Loucy (cell line): ENCODE data around the gene POLR2I.

Experiments
- H2AFZ ChIP-seq: fragments of 200-600 bp; sonication (generic); 2 replicates; pipeline ENCODE4 v1.6.0; 2016; ENCODE audit warnings: antibody characterized with exemption, mild to moderate bottlenecking, low read length, moderate library complexity
- H3F3A ChIP-seq: fragments of 200-600 bp; 2 replicates; pipeline ENCODE4 v1.6.0; 2016; ENCODE audit warnings: antibody characterized with exemption, low read depth, mild to moderate bottlenecking
- H3K27me3 ChIP-seq: fragments of 200-600 bp; sonication (generic); 2 replicates; pipeline ENCODE4 v1.6.1; 2014; ENCODE audit warnings: low read length, mild to moderate bottlenecking; ENCODE audit not compliant: insufficient read depth, poor library complexity, severe bottlenecking
- H3K36me3 ChIP-seq: fragments of 200-600 bp; sonication (generic); 2 replicates; pipeline ENCODE4 v1.6.1; 2016; ENCODE audit warnings: low read length; ENCODE audit not compliant: insufficient read depth
- H3K4me1 ChIP-seq: fragments of 200-600 bp; sonication (generic); 2 replicates; pipeline ENCODE4 v1.5.1; 2014; ENCODE audit warnings: low read length, mild to moderate bottlenecking; ENCODE audit not compliant: insufficient read depth, poor library complexity, severe bottlenecking
- H3K4me2 ChIP-seq: fragments of 200-600 bp; sonication (generic); 2 replicates; pipeline ENCODE4 v1.6.0; 2014; ENCODE audit warnings: antibody characterized with exemption, low read length, low read depth, mild to moderate bottlenecking; ENCODE audit not compliant: poor library complexity, severe bottlenecking
- H3K4me3 ChIP-seq: fragments of 200-600 bp; sonication (generic); 2 replicates; pipeline ENCODE4 v1.5.1; 2014; ENCODE audit warnings: low read length, mild to moderate bottlenecking, mixed read lengths; ENCODE audit not compliant: poor library complexity, severe bottlenecking
- H3K79me2 ChIP-seq: fragments of 200-600 bp; sonication (generic); 2 replicates; pipeline ENCODE4 v1.6.1; 2014; ENCODE audit warnings: low read length; ENCODE audit not compliant: insufficient read depth
- H3K9ac ChIP-seq: fragments of 200-600 bp; sonication (generic); 2 replicates; pipeline ENCODE4 v1.6.0; 2014; ENCODE audit warnings: mild to moderate bottlenecking, low read depth, low read length, moderate library complexity; ENCODE audit not compliant: poor library complexity, severe bottlenecking
- H3K9me2 ChIP-seq: fragments of 200-600 bp; sonication (generic); replicated peaks from 2 replicates; pipeline ENCODE4 v1.6.1; 2016; ENCODE audit warnings: low read depth, low read length, mixed read lengths
- H3K9me3 ChIP-seq: fragments of 200-600 bp; sonication (generic); 2 replicates; pipeline ENCODE4 v1.6.1; 2014; ENCODE audit warnings: mild to moderate bottlenecking, antibody characterized with exemption, low read length, low read depth; ENCODE audit not compliant: insufficient read depth
- H4K20me1 ChIP-seq: fragments of 200-600 bp; sonication (generic); 2 replicates; pipeline ENCODE4 v1.6.0; 2014; ENCODE audit warnings: antibody characterized with exemption, low read length, mild to moderate bottlenecking; ENCODE audit not compliant: insufficient read depth, poor library complexity, severe bottlenecking
- EZH2phosphoT487 ChIP-seq: fragments of 200-600 bp; IDR thresholded peaks from 2 replicates; pipeline ENCODE4 v1.6.1; 2018; ENCODE audit warnings: antibody characterized with exemption, mild to moderate bottlenecking, moderate library complexity, borderline replicate concordance
- TF ChIP-seq, protein P1 (sequence below): fragments of 200-600 bp; sonication (generic); conservative IDR thresholded peaks from 2 replicates; pipeline ENCODE4 v1.5.1; 2014; ENCODE audit warnings: mild to moderate bottlenecking, antibody characterized with exemption, low read length

Gene POLR2I

DNA sequence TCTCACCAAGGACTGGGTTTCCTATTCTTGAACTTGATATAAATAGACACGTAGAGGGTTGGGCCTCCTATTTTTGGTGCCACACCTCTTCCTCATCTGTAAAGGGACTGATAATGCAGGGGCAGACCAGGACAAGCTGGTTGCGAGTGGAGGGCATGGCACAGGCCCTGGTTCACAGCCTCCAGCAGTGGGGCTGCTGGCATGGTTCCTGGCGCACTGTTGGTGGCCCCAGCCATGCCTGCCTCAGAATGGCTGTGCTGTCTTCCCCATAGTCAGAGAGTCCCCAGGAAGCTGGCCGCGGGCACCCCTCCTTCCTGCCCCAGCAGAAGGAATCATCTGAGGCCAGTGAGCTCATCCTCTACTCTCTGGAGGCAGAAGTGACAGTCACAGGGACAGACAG lies 14.2 kb downstream of the POLR2I start:
- no peaks in the 10 kb centered on the region for H3F3A ChIP-seq
- peaks cover 73% of the 10 kb centered on the region; the same call in 1 of the 2 replicates for H3K36me3 ChIP-seq
- no peaks in the 10 kb centered on the region for H4K20me1 ChIP-seq
- TF ChIP-seq, protein P1, sequence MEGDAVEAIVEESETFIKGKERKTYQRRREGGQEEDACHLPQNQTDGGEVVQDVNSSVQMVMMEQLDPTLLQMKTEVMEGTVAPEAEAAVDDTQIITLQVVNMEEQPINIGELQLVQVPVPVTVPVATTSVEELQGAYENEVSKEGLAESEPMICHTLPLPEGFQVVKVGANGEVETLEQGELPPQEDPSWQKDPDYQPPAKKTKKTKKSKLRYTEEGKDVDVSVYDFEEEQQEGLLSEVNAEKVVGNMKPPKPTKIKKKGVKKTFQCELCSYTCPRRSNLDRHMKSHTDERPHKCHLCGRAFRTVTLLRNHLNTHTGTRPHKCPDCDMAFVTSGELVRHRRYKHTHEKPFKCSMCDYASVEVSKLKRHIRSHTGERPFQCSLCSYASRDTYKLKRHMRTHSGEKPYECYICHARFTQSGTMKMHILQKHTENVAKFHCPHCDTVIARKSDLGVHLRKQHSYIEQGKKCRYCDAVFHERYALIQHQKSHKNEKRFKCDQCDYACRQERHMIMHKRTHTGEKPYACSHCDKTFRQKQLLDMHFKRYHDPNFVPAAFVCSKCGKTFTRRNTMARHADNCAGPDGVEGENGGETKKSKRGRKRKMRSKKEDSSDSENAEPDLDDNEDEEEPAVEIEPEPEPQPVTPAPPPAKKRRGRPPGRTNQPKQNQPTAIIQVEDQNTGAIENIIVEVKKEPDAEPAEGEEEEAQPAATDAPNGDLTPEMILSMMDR = no peak
- TF ChIP-seq EZH2phosphoT487 = no peak
- no peak overlapping the region for H2AFZ ChIP-seq
- no peaks in the 10 kb centered on the region for H3K27me3 ChIP-seq
- no peaks in the 10 kb centered on the region for H3K9me3 ChIP-seq
- no peak overlapping the region for H3K9ac ChIP-seq
- no peak overlapping the region for H3K4me3 ChIP-seq
- no peaks in the 10 kb centered on the region for H3K4me1 ChIP-seq
- no peaks in the 10 kb centered on the region for H3K9me2 ChIP-seq
- H3K79me2 ChIP-seq = no peaks in the 10 kb centered on the region
- H3K4me2 ChIP-seq = no peak overlapping the region

DNA sequence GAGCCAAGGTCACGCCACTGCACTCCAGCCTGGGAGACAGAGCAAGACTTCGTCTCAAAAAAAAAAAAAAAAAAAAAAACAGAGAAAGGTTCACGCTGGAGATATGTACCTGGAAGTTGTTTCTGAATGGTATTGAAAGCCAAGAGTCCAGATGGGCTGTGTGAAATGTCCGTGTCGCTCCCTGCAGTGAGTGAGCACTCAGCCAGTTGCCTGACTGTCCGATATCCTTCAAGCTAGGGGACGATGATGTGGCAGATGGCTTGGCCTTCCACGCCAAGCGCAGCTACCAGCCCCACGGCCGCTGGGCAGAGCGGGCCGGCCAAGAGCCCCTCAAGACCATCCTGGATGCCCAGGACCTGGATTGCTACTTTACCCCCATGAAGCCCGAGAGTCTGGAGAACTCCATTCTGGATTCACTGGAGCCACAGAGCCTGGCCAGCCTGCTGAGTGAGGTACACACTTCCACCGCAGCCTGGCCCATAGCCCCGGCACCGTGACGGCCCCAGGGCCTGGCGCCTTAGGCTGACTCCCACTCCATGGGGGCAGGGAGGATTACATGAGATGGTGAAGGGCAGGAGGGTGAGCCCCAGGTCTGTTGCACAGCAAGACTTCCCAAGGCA lies 15.4 kb downstream of the POLR2I start:
- H3K27me3 ChIP-seq = no peaks in the 10 kb centered on the region
- H3K4me3 ChIP-seq = no peak overlapping the region
- no peaks in the 10 kb centered on the region for H3F3A ChIP-seq
- H3K79me2 ChIP-seq = no peaks in the 10 kb centered on the region
- H3K4me2 ChIP-seq = no peak overlapping the region
- no peaks in the 10 kb centered on the region for H3K4me1 ChIP-seq
- H3K9me2 ChIP-seq = no peaks in the 10 kb centered on the region
- H3K36me3 ChIP-seq = peaks cover 72% of the 10 kb centered on the region; the same call in 1 of the 2 replicates
- no peak overlapping the region for H2AFZ ChIP-seq
- no peak overlapping the region for H3K9ac ChIP-seq
- H4K20me1 ChIP-seq = no peaks in the 10 kb centered on the region
- no peaks in the 10 kb centered on the region for H3K9me3 ChIP-seq
- TF ChIP-seq, protein P1 = no peak
- TF ChIP-seq EZH2phosphoT487 = no peak

DNA sequence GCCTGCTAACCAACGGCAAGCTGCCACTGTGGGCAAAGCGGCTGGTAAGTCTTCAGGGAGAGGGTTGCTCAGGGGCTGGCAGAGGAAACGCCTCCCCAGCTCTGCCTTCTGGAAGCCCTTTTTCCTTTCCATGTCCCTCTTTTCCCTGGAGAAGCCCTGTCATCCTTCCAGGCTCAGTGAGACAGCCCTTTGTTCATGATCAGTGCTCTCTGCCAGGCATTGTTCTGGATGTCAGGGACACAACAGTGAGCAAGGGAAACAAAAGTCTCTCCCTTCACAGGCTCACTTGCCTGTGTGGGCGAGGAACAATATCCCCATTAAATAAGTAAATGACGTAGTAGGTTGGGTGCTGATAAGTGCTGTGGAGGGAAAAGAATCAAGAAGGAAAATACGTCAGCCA lies 17.6 kb downstream of the POLR2I start:
- Histone ChIP-seq H2AFZ (no peak overlapping the region), H4K20me1 (no peaks in the 10 kb centered on the region), H3K9me2 (no peaks in the 10 kb centered on the region), H3K36me3 (peaks cover 73% of the 10 kb centered on the region; the same call in 1 of the 2 replicates), H3K9ac (no peak overlapping the region), H3K4me2 (no peak overlapping the region), H3K4me1 (no peaks in the 10 kb centered on the region), H3K27me3 (no peaks in the 10 kb centered on the region), H3K4me3 (no peak overlapping the region), H3F3A (no peaks in the 10 kb centered on the region), H3K79me2 (no peaks in the 10 kb centered on the region), H3K9me3 (no peaks in the 10 kb centered on the region)
- TF ChIP-seq EZH2phosphoT487 = no peak
- TF ChIP-seq, protein P1 = no peak
